H1 (cell line): Measurements from ENCODE around the gene PLXND1. TPM values are rescaled to one million over a fixed set of nuclear protein-coding genes. Genes with fewer than 3 reads are reported as not detected.
A peak's percentile ranks its signal among the peaks of the same experiment; 100 is the strongest.

Experiments used
- CTCF ChIA-PET: fragments of 300-600 bp; sonication (Branson Sonifier 250); formaldehyde crosslinking; loops from one replicate; lab custom pipeline; 2021; ENCODE audit not compliant: partially characterized antibody; lab: Charles Lee
- POLR2A ChIA-PET: fragments of 300-600 bp; sonication (Branson Sonifier 250); formaldehyde crosslinking; loops from one replicate; lab custom pipeline; 2021; ENCODE audit warnings: inconsistent platforms; ENCODE audit not compliant: partially characterized antibody; lab: Charles Lee
- DNase-seq, 2 experiments: peaks; one replicate each; pipeline versions ENCODE4 v3.0.0 to v3.0.0-alpha.2; 2010 to 2022; ENCODE audit warnings: low spot score in 2 of 2, low read depth in 1 of 2, mixed read lengths in 1 of 2
- FAIRE-seq: peaks from 2 replicates; lab custom pipeline; 2011; peaks lifted over from hg19 to GRCh38; lab: Jason Lieb, UNC
- H2AFZ ChIP-seq: 2 replicates; pipeline ENCODE4 v1.8.1; 2012; ENCODE audit warnings: low read length, inconsistent platforms
- H2AK5ac ChIP-seq: 2 replicates; pipeline ENCODE4 v1.6.1; 2013; ENCODE audit warnings: low read depth, low read length
- H2BK120ac ChIP-seq: replicated peaks from 2 replicates; pipeline ENCODE3; 2013; ENCODE audit warnings: low read depth, low read length, inconsistent platforms
- H2BK12ac ChIP-seq: 2 replicates; pipeline ENCODE4 v1.6.1; 2013; ENCODE audit warnings: low read depth, low read length
- H2BK15ac ChIP-seq: 2 replicates; pipeline ENCODE4 v1.6.1; 2013; ENCODE audit warnings: low read length
- H2BK20ac ChIP-seq: 2 replicates; pipeline ENCODE4 v1.6.1; 2013; ENCODE audit warnings: low read length
- H2BK5ac ChIP-seq: 2 replicates; pipeline ENCODE4 v1.6.1; 2013; ENCODE audit warnings: low read depth, low read length
- H3K14ac ChIP-seq: 2 replicates; pipeline ENCODE4 v1.6.1; 2013; ENCODE audit warnings: inconsistent platforms; ENCODE audit not compliant: insufficient read length
- H3K18ac ChIP-seq: 2 replicates; pipeline ENCODE4 v1.6.1; 2013; ENCODE audit warnings: low read length; ENCODE audit errors: extremely low read depth
- H3K23ac ChIP-seq: 2 replicates; pipeline ENCODE4 v1.6.1; 2013; ENCODE audit warnings: inconsistent platforms; ENCODE audit not compliant: insufficient read length
- H3K23me2 ChIP-seq: 2 replicates; pipeline ENCODE4 v1.6.1; 2013; ENCODE audit warnings: low read depth, low read length
- H3K27ac ChIP-seq: 2 replicates; pipeline ENCODE4 v1.6.1; 2011; ENCODE audit warnings: low read depth, low read length, inconsistent platforms
- H3K27me3 ChIP-seq, 4 experiments: replicated peaks in 1 of 4; 1 replicate in 1 of 4; 2 replicates in 3 of 4; pipeline versions ENCODE4 v1.6.1 to v1.8.1; 2011 to 2013; ENCODE audit warnings: low read length in 3 of 4, mild to moderate bottlenecking in 3 of 4, inconsistent platforms in 2 of 4, mixed read lengths in 2 of 4, moderate library complexity in 1 of 4; ENCODE audit not compliant: control insufficient read depth in 3 of 4, insufficient read depth in 3 of 4; ENCODE audit errors: extremely low read depth in 1 of 4
- H3K36me3 ChIP-seq, 4 experiments: 2 replicates each; pipeline versions ENCODE4 v1.6.1 to v1.8.1; 2011 to 2013; ENCODE audit warnings: mild to moderate bottlenecking in 4 of 4, low read length in 3 of 4, moderate library complexity in 2 of 4, control low read depth in 1 of 4, inconsistent platforms in 1 of 4; ENCODE audit not compliant: insufficient read depth in 4 of 4, control insufficient read depth in 2 of 4
- H3K4ac ChIP-seq: replicated peaks from 2 replicates; pipeline ENCODE3; 2013; ENCODE audit warnings: low read length, low read depth, mixed read lengths, inconsistent platforms; ENCODE audit not compliant: insufficient read length
- H3K4me1 ChIP-seq, 4 experiments: replicated peaks in 1 of 4; 1 replicate in 1 of 4; 2 replicates in 3 of 4; pipeline versions ENCODE4 v1.6.1 to v1.8.1; 2011 to 2013; ENCODE audit warnings: low read length in 3 of 4, inconsistent platforms in 2 of 4, mixed read lengths in 1 of 4; ENCODE audit not compliant: insufficient read depth in 4 of 4, control insufficient read depth in 3 of 4
- H3K4me2 ChIP-seq, 2 experiments: 2 replicates each; pipeline versions ENCODE4 v1.6.1 to v1.8.1; 2011 to 2013; ENCODE audit warnings: low read depth in 2 of 2, low read length in 2 of 2, control low read depth in 1 of 2, inconsistent platforms in 1 of 2, mild to moderate bottlenecking in 1 of 2; ENCODE audit not compliant: insufficient read depth in 1 of 2
- H3K4me3 ChIP-seq, 4 experiments: fragments of 200-600, 300-600 bp in 1 of 4; sonication (generic), shearing (Covaris generic), sonication (Bioruptor Twin) in 1 of 4; 2 replicates each; pipeline versions ENCODE4 v1.5.1 to v1.8.1; 2011 to 2016; ENCODE audit warnings: low read length in 4 of 4, low read depth in 3 of 4, control low read depth in 2 of 4, inconsistent platforms in 2 of 4, mild to moderate bottlenecking in 2 of 4, mixed read lengths in 1 of 4, moderate library complexity in 1 of 4; ENCODE audit not compliant: insufficient read depth in 2 of 4; ENCODE audit errors: extremely low read depth in 1 of 4
- H3K56ac ChIP-seq: replicated peaks from 2 replicates; pipeline ENCODE3; 2013; ENCODE audit warnings: low read depth, mild to moderate bottlenecking, mixed read lengths, low read length, inconsistent platforms; ENCODE audit not compliant: insufficient read length
- H3K79me1 ChIP-seq: 2 replicates; pipeline ENCODE4 v1.6.1; 2013; ENCODE audit warnings: low read depth, low read length, control low read depth
- H3K79me2 ChIP-seq, 2 experiments: 2 replicates each; pipeline versions ENCODE4 v1.6.1 to v1.8.1; 2012 to 2013; ENCODE audit warnings: low read length in 2 of 2, mild to moderate bottlenecking in 2 of 2, inconsistent platforms in 1 of 2; ENCODE audit not compliant: insufficient read depth in 2 of 2, control insufficient read depth in 1 of 2
- H3K9ac ChIP-seq, 4 experiments: replicated peaks in 1 of 4; 1 replicate in 1 of 4; 2 replicates in 3 of 4; pipeline versions ENCODE4 v1.6.1 to v1.8.1; 2011 to 2013; ENCODE audit warnings: low read depth in 3 of 4, low read length in 3 of 4, control low read depth in 2 of 4, mild to moderate bottlenecking in 2 of 4, moderate library complexity in 2 of 4, inconsistent platforms in 1 of 4; ENCODE audit errors: extremely low read depth in 1 of 4
- H3K9me3 ChIP-seq, 2 experiments: 2 replicates each; pipeline versions ENCODE4 v1.6.1 to v1.8.1; 2012 to 2013; ENCODE audit warnings: mild to moderate bottlenecking in 2 of 2, moderate library complexity in 2 of 2, control low read depth in 1 of 2, inconsistent platforms in 1 of 2, low read depth in 1 of 2, low read length in 1 of 2, mixed read lengths in 1 of 2; ENCODE audit not compliant: insufficient read depth in 2 of 2
- H4K20me1 ChIP-seq, 2 experiments: replicated peaks in 1 of 2; 2 replicates each; pipeline versions ENCODE3 to v1.8.1; 2011 to 2013; ENCODE audit warnings: inconsistent platforms in 2 of 2, low read length in 2 of 2, mild to moderate bottlenecking in 1 of 2; ENCODE audit not compliant: insufficient read depth in 2 of 2, control insufficient read depth in 1 of 2
- H4K5ac ChIP-seq: 2 replicates; pipeline ENCODE4 v1.6.1; 2013; ENCODE audit warnings: low read length, low read depth, mixed read lengths, inconsistent platforms; ENCODE audit not compliant: insufficient read length
- H4K8ac ChIP-seq: 2 replicates; pipeline ENCODE4 v1.8.0; 2013; ENCODE audit warnings: mild to moderate bottlenecking, moderate library complexity, low read length, inconsistent platforms; ENCODE audit not compliant: insufficient read depth; ENCODE audit errors: extremely low read depth
- H4K91ac ChIP-seq: replicated peaks from 2 replicates; pipeline ENCODE3; 2013; ENCODE audit warnings: low read length, mixed read lengths, inconsistent platforms; ENCODE audit not compliant: insufficient read length
- BRCA1 ChIP-seq: IDR thresholded peaks from 2 replicates; pipeline ENCODE4 v1.6.1; 2012; ENCODE audit warnings: low read depth, low read length, improper control_type of control experiment
- CHD1 ChIP-seq: IDR thresholded peaks from 2 replicates; pipeline ENCODE4 v1.6.1; 2012; ENCODE audit warnings: low read depth, low read length, improper control_type of control experiment
- CHD2 ChIP-seq: IDR thresholded peaks from 2 replicates; pipeline ENCODE4 v1.6.1; 2012; ENCODE audit warnings: low read length, improper control_type of control experiment
- HDAC2 ChIP-seq, 2 experiments: fragments of 300-600 bp in 1 of 2; sonication (generic) in 1 of 2; IDR thresholded peaks; 2 replicates each; pipeline ENCODE4 v1.6.1; 2011 to 2012; ENCODE audit warnings: low read depth in 2 of 2, low read length in 2 of 2, mild to moderate bottlenecking in 2 of 2, moderate library complexity in 2 of 2, borderline replicate concordance in 1 of 2, inconsistent platforms in 1 of 2
- KDM5A ChIP-seq: fragments of 200-600 bp; IDR thresholded peaks from 2 replicates; pipeline ENCODE4 v1.7.1; 2012; ENCODE audit warnings: mild to moderate bottlenecking, low read length, inconsistent platforms, mixed read lengths
- RFX5 ChIP-seq: IDR thresholded peaks from 2 replicates; pipeline ENCODE4 v1.6.1; 2011; ENCODE audit warnings: low read depth, low read length, improper control_type of control experiment, borderline replicate concordance
- TAF7 ChIP-seq: optimal IDR thresholded peaks from 2 replicates; pipeline ENCODE3; 2011; ENCODE audit warnings: low read depth, mild to moderate bottlenecking, inconsistent platforms, low read length, moderate library complexity, borderline replicate concordance
- WGBS, 2 experiments: shearing (Covaris generic) in 1 of 2; methylation state at CpG; one replicate each; pipeline versions ENCODE4 v1.1.6 to v1.1.7; 2013 to 2015; ENCODE audit warnings: low lambda C conversion rate in 2 of 2, mixed read lengths in 2 of 2, inconsistent platforms in 1 of 2, low coverage in 1 of 2, missing lambda C conversion rate in 1 of 2; ENCODE audit not compliant: insufficient replicate concordance in 2 of 2, insufficient coverage in 1 of 2, insufficient read length in 1 of 2; ENCODE audit errors: extremely low coverage in 1 of 2, missing lambda C conversion rate in 1 of 2; 5-methylcytosine and 5-hydroxymethylcytosine counted together
- polyA plus RNA-seq, 7 experiments: library from polyadenylated mRNA; depleted of rRNA in 3 of 7; stranded (reverse) in 5 of 7; unstranded in 2 of 7; fragments of >200 nt in 5 of 7; fragments of 200-250 nt in 2 of 7; gene quantifications; 1 replicate in 5 of 7; 2 replicates in 1 of 7; 4 replicates in 1 of 7; pipeline versions ENCODE4 v1.2.1 to v1.2.3, GENCODE V29; 2011 to 2013; ENCODE audit warnings: missing spikeins in 2 of 7, mixed read lengths in 2 of 7
- total RNA-seq: library from RNA; stranded (reverse); fragmentation: NEBNext Ultra II Directional; extraction: Animal tissue kit (Norgen Biotek cat#: 25700); gene quantifications from 2 replicates; pipeline ENCODE4 v1.2.1, GENCODE V29; 2021

Gene PLXND1
- total and polyA plus RNA-seq, 2 of the 8 experiments (the other 6 are each of a cell fraction or from before 2014, with no cell fraction given), result 17.7 to 66.4 TPM

GRCh38 chr3:129608087-129608935 lies 1.8 kb upstream of the PLXND1 start:
- WGBS, 2 experiments, result 72% methylated on average over 16 of the region's 17 CpGs; no CpG with 5 or more reads in 1 of the 2 experiments
- no peak for TF ChIP-seq RFX5
- no peak for TF ChIP-seq CHD2
- peak; percentile 31 for TF ChIP-seq TAF7
- TF ChIP-seq BRCA1, result no peak
- TF ChIP-seq CHD1, result no peak
- TF ChIP-seq KDM5A, result no peak
- no peak for TF ChIP-seq HDAC2 (IDR thresholded peaks at IDR 0.05; ENCODE audit: borderline replicate concordance in 1 of 2, low read depth in 2 of 2, low read length in 2 of 2)

More at GRCh38 chr3:129608087-129608935, 1.8 kb upstream of the PLXND1 start:
- FAIRE-seq, result no peak
- peaks cover 7 to 31% (median 22%) of the 10 kb centered on the region in 4 experiments; a peak in 6 of 7 replicates for H3K27me3 ChIP-seq
- no peak overlapping the region for H3K4me3 ChIP-seq
- peak overlapping the region; percentile 70; the same call in 1 of the 2 replicates for H2AK5ac ChIP-seq
- H3K27ac ChIP-seq, result no peak overlapping the region
- POLR2A ChIA-PET, result interaction anchor here (2.6 to 4.5 kb wide), 2 partner anchors 12 to 19 kb away, joined by 16 to 17 read pairs; no protein-coding TSS in a partner anchor
- CTCF ChIA-PET, result interaction anchor here (0.6 to 2.7 kb wide), 18 partner anchors 8 to 385 kb away, joined by 3 to 11 read pairs (median 3); no protein-coding TSS in a partner anchor
- peak overlapping the region; percentile 72 for H4K91ac ChIP-seq
- DNase-seq, result no peak
- H3K4me2 ChIP-seq, result peak overlapping the region; percentile 6 to 75; a peak in 2 of 4 replicates
- no peaks in the 10 kb centered on the region for H3K79me1 ChIP-seq
- peaks cover 4 to 8% of the 10 kb centered on the region in 2 experiments; a peak in 1 of 4 replicates for H3K79me2 ChIP-seq
- peak overlapping the region; percentile 17 for H3K4ac ChIP-seq
- H3K56ac ChIP-seq, result no peak overlapping the region
- no peaks in the 10 kb centered on the region; a peak in 1 of 8 replicates for H3K36me3 ChIP-seq
- peak overlapping the region; percentile 78 for H4K8ac ChIP-seq
- peak overlapping the region; percentile 27; the same call in 1 of the 2 replicates for H2BK12ac ChIP-seq
- no peak overlapping the region for H3K9ac ChIP-seq
- peaks cover 23% of the 10 kb centered on the region; the same call in 1 of the 2 replicates for H3K23me2 ChIP-seq
- H3K14ac ChIP-seq, result no peak overlapping the region
- H2BK120ac ChIP-seq, result no peak overlapping the region
- H2AFZ ChIP-seq, result no peak overlapping the region
- peaks cover 5 to 16% of the 10 kb centered on the region in 2 experiments for H4K20me1 ChIP-seq
- no peak overlapping the region for H4K5ac ChIP-seq
- no peak overlapping the region; the same call in 1 of the 2 replicates for H2BK5ac ChIP-seq
- H3K18ac ChIP-seq, result peak overlapping the region; percentile 56
- H2BK20ac ChIP-seq, result peak overlapping the region; percentile 81; the same call in 1 of the 2 replicates
- H3K9me3 ChIP-seq, result no peaks in the 10 kb centered on the region
- no peak overlapping the region for H3K23ac ChIP-seq
- H3K4me1 ChIP-seq, result peaks cover 4 to 40% (median 35%) of the 10 kb centered on the region in 4 experiments
- H2BK15ac ChIP-seq, result 0 out of 2 replicates have a peak overlapping the region, but pooled peaks have one; percentile 61
